Lower leg skin (tissue), 4 donors: Measurements from ENCODE around the gene APOBEC3H. TPM values are rescaled to one million over a fixed set of nuclear protein-coding genes. Genes with fewer than 3 reads are reported as not detected.

ENCODE experiments used
- DNase-seq, 2 donors: peaks; one replicate each; pipeline ENCODE4 v3.0.0-alpha.2; 2019; ENCODE audit warnings: low spot score in 2 of 2
- H3K4me3 ChIP-seq: fragments of 200-600 bp; sonication (generic); 2 replicates; pipeline ENCODE4 v1.5.1; 2017; ENCODE audit warnings: mild to moderate bottlenecking, low read depth; ENCODE audit not compliant: poor library complexity, severe bottlenecking
- CTCF ChIP-seq, 3 donors: fragments of 450-650 bp; IDR thresholded peaks; one replicate each; pipeline ENCODE4 v1.5.1; 2016; ENCODE audit warnings: antibody characterized with exemption in 3 of 3, mild to moderate bottlenecking in 3 of 3, moderate library complexity in 2 of 3
- POLR2A ChIP-seq, 2 donors: fragments of 450-650 bp; IDR thresholded peaks; one replicate each; pipeline ENCODE4 v1.6.1; 2016 to 2017; ENCODE audit warnings: antibody characterized with exemption in 2 of 2, mild to moderate bottlenecking in 1 of 2, moderate library complexity in 1 of 2
- WGBS, 2 donors: methylation state at CpG; one replicate each; pipeline ENCODE4 v1.1.5; 2018; 5-methylcytosine and 5-hydroxymethylcytosine counted together
- intact Hi-C: fragments of 100-400 bp; cut with DNase I; formaldehyde crosslinking; loops from one replicate; pipeline ENCODE4 v1.15.0; 2023; ENCODE audit warnings: low total_unique reads
- total RNA-seq, 4 donors: library from RNA; depleted of rRNA; stranded (reverse); fragments of >200 nt; gene quantifications; one replicate each; pipeline ENCODE4 v1.1.0, GENCODE V29; 2016

The APOBEC3H gene
- total RNA-seq, 4 donors from 2014 or later, result not detected

DNA sequence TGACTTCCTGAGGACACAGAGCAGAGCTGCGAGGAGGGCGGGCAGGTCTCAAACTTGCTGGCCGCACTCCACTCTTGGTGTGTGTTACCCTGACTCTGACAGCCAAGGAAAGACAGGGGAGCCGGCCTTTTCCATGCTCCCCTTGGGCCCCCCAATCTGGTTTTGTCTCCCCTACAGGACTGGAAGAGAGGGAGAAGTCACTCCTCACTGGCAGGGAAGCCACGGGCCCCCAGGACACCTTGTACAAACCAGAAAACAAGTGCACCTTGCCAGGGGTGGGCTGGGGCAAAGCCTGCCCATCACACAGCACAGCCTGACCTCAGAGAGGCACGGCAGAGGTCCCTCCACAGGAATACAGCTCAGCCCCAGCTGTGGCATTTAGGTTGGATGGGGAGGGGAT lies 35.2 kb downstream of the APOBEC3H start:
- WGBS, 2 donors, result 79 to 91% methylated on average over 6 of the region's 6 CpGs
- intact Hi-C loops, result no loop called here
- TF ChIP-seq CTCF (IDR thresholded peaks at IDR 0.05), result no peak
- DNase-seq, result no peak
- H3K4me3 ChIP-seq, result no peak overlapping the region

GRCh38 chr22:39132871-39133524 lies 36.0 kb downstream of the APOBEC3H start:
- DNase-seq, result no peak
- WGBS, 2 donors, result 93 to 94% methylated on average over 21 to 22 of the region's 22 CpGs

GRCh38 chr22:39133871-39134270 lies 36.8 kb downstream of the APOBEC3H start:
- TF ChIP-seq CTCF (IDR thresholded peaks at IDR 0.05) (no peak), POLR2A (IDR thresholded peaks at IDR 0.05) (no peak)
- DNase-seq, result no peak
- intact Hi-C loops, result no loop called here
- WGBS, 2 donors, result 93% methylated on average over 17 of the region's 17 CpGs
- H3K4me3 ChIP-seq, result no peak overlapping the region

More at GRCh38 chr22:39132871-39133524, 36.0 kb downstream of the APOBEC3H start:
- no peak overlapping the region for H3K4me3 ChIP-seq
- TF ChIP-seq POLR2A (IDR thresholded peaks at IDR 0.05) (no peak), CTCF (IDR thresholded peaks at IDR 0.05) (no peak)
- intact Hi-C loops, result no loop called here

GRCh38 chr22:39134366-39135091 lies 37.5 kb downstream of the APOBEC3H start:
- H3K4me3 ChIP-seq, result no peak overlapping the region
- TF ChIP-seq POLR2A (IDR thresholded peaks at IDR 0.05) (no peak), CTCF (IDR thresholded peaks at IDR 0.05) (no peak)
- no peak for DNase-seq
- WGBS, 2 donors, result 86 to 89% methylated on average over 28 to 29 of the region's 35 CpGs
- intact Hi-C loops, result no loop called here

- WGBS, 2 donors, result 56 to 62% methylated on average over 15 of the region's 15 CpGs
- intact Hi-C loops, result no loop called here
- DNase-seq, result no peak
- TF ChIP-seq CTCF (IDR thresholded peaks at IDR 0.05), result no peak
- no peak for TF ChIP-seq POLR2A (IDR thresholded peaks at IDR 0.05)
- H3K4me3 ChIP-seq, result no peak overlapping the region
These were observed 38.2 kb downstream of the APOBEC3H start for GRCh38 chr22:39135092-39135896.
